ENCODE measurements around the gene ATP13A3. TPM values are rescaled to one million over a fixed set of nuclear protein-coding genes. Genes with fewer than 3 reads are reported as not detected.

ATP13A3 gene
- total RNA-seq, 1 experiment from 2014 or later: 78.3 TPM

GRCh38 chr3:194425399-194425798 is 61.4 kb downstream of the ATP13A3 start:
- ChIA-PET CTCF (no interaction called here), POLR2A (no interaction called here)
- H3K4me3 Mint-ChIP-seq: no peak overlapping the region
- DNase-seq (ENCODE audit: low spot score) (no peak), ATAC-seq (no peak)
- no peaks in the 10 kb centered on the region for H3K9me3 Mint-ChIP-seq
- peaks cover 39% of the 10 kb centered on the region for H3K36me3 Mint-ChIP-seq
- H3K27ac Mint-ChIP-seq: no peak overlapping the region
- no peaks in the 10 kb centered on the region for H3K27me3 Mint-ChIP-seq (ENCODE audit: low read depth)
- no peaks in the 10 kb centered on the region for H3K4me1 Mint-ChIP-seq
- TF ChIP-seq RELA (CRISPR knock-in tag; IDR thresholded peaks at IDR 0.05; ENCODE audit: borderline replicate concordance) (no peak), TEAD1 (CRISPR knock-in tag; IDR thresholded peaks at IDR 0.05) (no peak), CTCF (IDR thresholded peaks at IDR 0.05) (no peak), FOXJ3 (CRISPR knock-in tag; IDR thresholded peaks at IDR 0.05; ENCODE audit: borderline replicate concordance) (no peak), ZSCAN18 (CRISPR knock-in tag; IDR thresholded peaks at IDR 0.05) (no peak), NFATC4 (CRISPR knock-in tag; IDR thresholded peaks at IDR 0.05) (no peak), NFYB (CRISPR knock-in tag; conservative IDR thresholded peaks at IDR 0.05; ENCODE audit: low read depth) (no peak), NR2C2 (CRISPR knock-in tag; IDR thresholded peaks at IDR 0.05) (no peak), MYBL2 (CRISPR knock-in tag; IDR thresholded peaks at IDR 0.05) (no peak), EMX1 (CRISPR knock-in tag; IDR thresholded peaks at IDR 0.05) (no peak), USF2 (CRISPR knock-in tag; IDR thresholded peaks at IDR 0.05) (no peak)

- DNase-seq (ENCODE audit: low spot score) (no peak), ATAC-seq (no peak)
- no peaks in the 10 kb centered on the region for H3K4me1 Mint-ChIP-seq
- H3K9me3 Mint-ChIP-seq: no peaks in the 10 kb centered on the region
- no peak overlapping the region for H3K4me3 Mint-ChIP-seq
- H3K27ac Mint-ChIP-seq: no peak overlapping the region
- H3K36me3 Mint-ChIP-seq: peaks cover 37% of the 10 kb centered on the region
- no peak for TF ChIP-seq MXD4 (CRISPR knock-in tag; IDR thresholded peaks at IDR 0.05; ENCODE audit: borderline replicate concordance)
- no peak for TF ChIP-seq ATF2 (CRISPR knock-in tag; IDR thresholded peaks at IDR 0.05; ENCODE audit: borderline replicate concordance, low read depth)
- TF ChIP-seq SOX15 (CRISPR knock-in tag; IDR thresholded peaks at IDR 0.05): no peak
- no peaks in the 10 kb centered on the region for H3K27me3 Mint-ChIP-seq (ENCODE audit: low read depth)
- ChIA-PET CTCF (no interaction called here), POLR2A (no interaction called here)
Observed at GRCh38 chr3:194424953-194425352, 61.8 kb downstream of the ATP13A3 start.

GRCh38 chr3:194424373-194424772 is 62.4 kb downstream of the ATP13A3 start:
- DNase-seq (ENCODE audit: low spot score) (no peak), ATAC-seq (no peak)
- Mint-ChIP-seq H3K4me3 (no peak overlapping the region), H3K27me3 (ENCODE audit: low read depth) (no peaks in the 10 kb centered on the region), H3K27ac (no peak overlapping the region), H3K36me3 (peaks cover 32% of the 10 kb centered on the region), H3K9me3 (no peaks in the 10 kb centered on the region), H3K4me1 (no peaks in the 10 kb centered on the region)
- CTCF ChIA-PET: no interaction called here
- POLR2A ChIA-PET: no interaction called here
- TF ChIP-seq ATF6 (CRISPR knock-in tag; IDR thresholded peaks at IDR 0.05) (no peak), USF1 (CRISPR knock-in tag; IDR thresholded peaks at IDR 0.05) (no peak), JUN (CRISPR knock-in tag; IDR thresholded peaks at IDR 0.05) (no peak), E2F5 (CRISPR knock-in tag; IDR thresholded peaks at IDR 0.05) (no peak), ARID4B (CRISPR knock-in tag; IDR thresholded peaks at IDR 0.05; ENCODE audit: borderline replicate concordance) (no peak), GABPB1 (CRISPR knock-in tag; IDR thresholded peaks at IDR 0.05) (no peak), MYBL2 (CRISPR knock-in tag; IDR thresholded peaks at IDR 0.05) (no peak), MXD4 (CRISPR knock-in tag; IDR thresholded peaks at IDR 0.05; ENCODE audit: borderline replicate concordance) (no peak)

Data from WTC11 (cell line).